MM.1S (cell line): ENCODE measurements around the gene NXPH2.

Experiments used
- DNase-seq: peaks from one replicate; pipeline ENCODE4 v3.0.0-alpha.2; 2015
- H2AFZ ChIP-seq: fragments of 300-600 bp; sonication (generic); 2 replicates; pipeline ENCODE4 v1.6.0; 2016; ENCODE audit warnings: antibody characterized with exemption, low read length
- H3F3A ChIP-seq: fragments of 300-600 bp; sonication (generic); 2 replicates; pipeline ENCODE4 v1.6.1; 2016; ENCODE audit warnings: mild to moderate bottlenecking, antibody characterized with exemption, low read length, moderate library complexity, mixed read lengths; ENCODE audit not compliant: insufficient read depth
- H3K27ac ChIP-seq: fragments of 300-600 bp; sonication (generic); 2 replicates; pipeline ENCODE4 v1.5.1; 2016; ENCODE audit warnings: mild to moderate bottlenecking, low read length
- H3K27me3 ChIP-seq: fragments of 300-600 bp; sonication (generic); replicated peaks from 2 replicates; pipeline ENCODE4 v1.6.0; 2016; ENCODE audit warnings: low read length; ENCODE audit not compliant: insufficient read depth
- H3K36me3 ChIP-seq: fragments of 300-600 bp; sonication (generic); replicated peaks from 2 replicates; pipeline ENCODE4 v1.6.1; 2016; ENCODE audit warnings: mild to moderate bottlenecking, low read length, mixed read lengths; ENCODE audit not compliant: insufficient read depth
- H3K4me1 ChIP-seq: fragments of 300-600 bp; sonication (generic); 2 replicates; pipeline ENCODE4 v1.6.1; 2016; ENCODE audit warnings: low read length, mixed read lengths
- H3K4me2 ChIP-seq: fragments of 300-600 bp; sonication (generic); 2 replicates; pipeline ENCODE4 v1.6.0; 2016; ENCODE audit warnings: low read depth, low read length
- H3K4me3 ChIP-seq: fragments of 300-600 bp; sonication (generic); 2 replicates; pipeline ENCODE4 v1.5.1; 2016; ENCODE audit warnings: low read length, mixed read lengths
- H3K79me2 ChIP-seq: fragments of 300-600 bp; sonication (generic); 2 replicates; pipeline ENCODE4 v1.6.1; 2016; ENCODE audit warnings: mixed run types, low read length, mixed read lengths
- H3K9ac ChIP-seq: fragments of 300-600 bp; sonication (generic); 2 replicates; pipeline ENCODE4 v1.6.1; 2016; ENCODE audit warnings: low read length, mixed read lengths
- H3K9me2 ChIP-seq: fragments of 300-600 bp; sonication (generic); replicated peaks from 2 replicates; pipeline ENCODE4 v1.6.1; 2016; ENCODE audit warnings: mild to moderate bottlenecking, low read length, mixed read lengths; ENCODE audit not compliant: insufficient read depth
- H3K9me3 ChIP-seq: fragments of 300-600 bp; sonication (generic); replicated peaks from 2 replicates; pipeline ENCODE4 v1.6.1; 2016; ENCODE audit warnings: mild to moderate bottlenecking, low read length, mixed read lengths; ENCODE audit not compliant: insufficient read depth
- H4K20me1 ChIP-seq: fragments of 300-600 bp; sonication (generic); 2 replicates; pipeline ENCODE4 v1.6.1; 2016; ENCODE audit warnings: mild to moderate bottlenecking, low read length, moderate library complexity, mixed read lengths; ENCODE audit not compliant: insufficient read depth
- CTCF ChIP-seq: fragments of 300-600 bp; sonication (generic); IDR thresholded peaks from 2 replicates; pipeline ENCODE4 v1.5.1; 2016; ENCODE audit warnings: antibody characterized with exemption, low read length, mixed read lengths
- EZH2 ChIP-seq: fragments of 300-600 bp; sonication (generic); optimal IDR thresholded peaks from 2 replicates; pipeline ENCODE3; 2017; ENCODE audit warnings: low read depth, mild to moderate bottlenecking, antibody characterized with exemption, low read length, mixed read lengths
- EZH2phosphoT487 ChIP-seq: fragments of 300-600 bp; sonication (generic); IDR thresholded peaks from 2 replicates; pipeline ENCODE4 v1.6.1; 2018; ENCODE audit warnings: antibody characterized with exemption, low read length

NXPH2 gene

GRCh38 chr2:138779781-138780445 lies at the start of gene NXPH2:
Gene NXPH2 (minus strand): TSS chr2:138780390. CDS start chr2:138780241, 149 bp downstream.
- no peaks in the 10 kb centered on the region for H3K9me3 ChIP-seq
- no peaks in the 10 kb centered on the region for H3K27me3 ChIP-seq
- no peak within 1 kb of the TSS for H2AFZ ChIP-seq
- H3K4me2 ChIP-seq, result no peak within 1 kb of the TSS
- H4K20me1 ChIP-seq, result no peaks in the 10 kb centered on the region
- no peaks in the 10 kb centered on the region for H3F3A ChIP-seq
- no peaks in the 10 kb centered on the region for H3K36me3 ChIP-seq
- no peak within 1 kb of the TSS for H3K4me3 ChIP-seq
- DNase-seq, result no peak
- H3K9ac ChIP-seq, result no peak within 1 kb of the TSS
- no peak for TF ChIP-seq EZH2phosphoT487
- no peak for TF ChIP-seq EZH2
- no peak for TF ChIP-seq CTCF
- no peak within 1 kb of the TSS for H3K27ac ChIP-seq
- no peaks in the 10 kb centered on the region for H3K79me2 ChIP-seq
- no peaks in the 10 kb centered on the region for H3K4me1 ChIP-seq
- no peaks in the 10 kb centered on the region for H3K9me2 ChIP-seq

- H3K4me1 ChIP-seq, result peaks cover 4% of the 10 kb centered on the region; the same call in 1 of the 2 replicates
- H3K9me3 ChIP-seq, result no peaks in the 10 kb centered on the region
- no peak overlapping the region for H3K27ac ChIP-seq
- no peak overlapping the region for H3K4me2 ChIP-seq
- DNase-seq, result peak; percentile 78
- no peak overlapping the region for H3K9ac ChIP-seq
- H3K27me3 ChIP-seq, result no peaks in the 10 kb centered on the region
- peak; percentile 69 for TF ChIP-seq CTCF
- TF ChIP-seq EZH2phosphoT487, result no peak
- no peak for TF ChIP-seq EZH2
- no peaks in the 10 kb centered on the region for H4K20me1 ChIP-seq
- H3F3A ChIP-seq, result no peaks in the 10 kb centered on the region
- H3K4me3 ChIP-seq, result no peak overlapping the region
- no peaks in the 10 kb centered on the region for H3K9me2 ChIP-seq
- H2AFZ ChIP-seq, result no peak overlapping the region
- H3K79me2 ChIP-seq, result no peaks in the 10 kb centered on the region
- H3K36me3 ChIP-seq, result no peaks in the 10 kb centered on the region
These were observed 49.2 kb upstream of the NXPH2 start for GRCh38 chr2:138829326-138829919.

- Histone ChIP-seq H3K9me3 (no peaks in the 10 kb centered on the region), H3K27me3 (no peaks in the 10 kb centered on the region), H4K20me1 (no peaks in the 10 kb centered on the region), H3K9me2 (no peaks in the 10 kb centered on the region), H3K36me3 (no peaks in the 10 kb centered on the region), H3K4me3 (no peak overlapping the region), H3K9ac (no peak overlapping the region), H3K4me1 (peaks cover 4% of the 10 kb centered on the region; the same call in 1 of the 2 replicates), H3K27ac (no peak overlapping the region), H3K4me2 (no peak overlapping the region), H3K79me2 (no peaks in the 10 kb centered on the region), H3F3A (no peaks in the 10 kb centered on the region), H2AFZ (no peak overlapping the region)
- DNase-seq, result peak; percentile 67
- TF ChIP-seq EZH2phosphoT487, result no peak
- no peak for TF ChIP-seq EZH2
- peak; percentile 69 for TF ChIP-seq CTCF
These were observed 47.4 kb upstream of the NXPH2 start for GRCh38 chr2:138827426-138828054.
